ENCODE results near the gene CLDN19. TPM values are rescaled to one million over a fixed set of nuclear protein-coding genes. Genes with fewer than 3 reads are reported as not detected.
"Not testable (repeated sequence)": the region's sequence is repeated elsewhere in the genome, so short reads cannot be mapped to it uniquely, and the experiment has no call there.

CLDN19 gene
- total RNA-seq, 1 donor from 2014 or later, result not detected

DNA sequence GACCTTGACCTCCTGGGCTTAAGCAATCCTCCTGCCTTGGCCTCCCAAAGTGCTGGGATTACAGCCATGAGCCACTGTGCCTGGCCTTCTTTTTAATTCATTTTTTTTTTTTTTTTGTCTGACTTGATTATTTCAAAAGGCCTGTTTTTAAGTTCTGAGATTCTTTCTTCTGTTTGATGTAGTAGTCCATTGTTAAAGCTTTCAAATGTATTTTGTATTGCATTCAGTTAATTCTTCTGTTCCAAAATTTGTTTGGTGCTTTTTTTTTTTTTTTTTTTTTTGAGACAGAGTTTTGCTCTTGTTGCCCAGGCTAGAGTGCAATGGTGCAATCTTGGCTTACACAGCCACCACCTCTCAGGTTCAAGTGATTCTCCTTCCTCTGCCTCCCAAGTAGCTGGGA is 25.6 kb downstream of the CLDN19 start:
- not testable (repeated sequence) for DNase-seq (ENCODE audit: extremely low read depth, low read depth, low spot score)

DNA sequence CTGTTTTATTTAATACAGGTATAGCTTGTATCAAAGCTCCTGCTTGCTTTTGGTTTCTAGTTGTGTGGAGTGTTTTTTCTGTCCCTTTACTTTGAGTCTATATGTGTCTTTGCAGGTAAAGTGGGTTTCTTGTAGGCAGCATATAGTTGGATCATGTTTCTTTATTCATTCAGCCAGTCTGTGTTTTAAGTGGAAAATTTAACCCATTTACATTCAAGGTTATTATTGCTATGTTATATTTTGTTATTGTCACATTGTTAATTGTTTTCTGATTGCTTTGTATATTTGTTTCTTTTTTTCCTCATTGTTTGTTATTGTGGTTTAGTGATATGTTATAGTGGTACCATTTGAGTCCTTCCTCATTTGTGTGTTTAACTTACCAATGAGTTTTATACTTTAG is 26.7 kb downstream of the CLDN19 start:
- DNase-seq (ENCODE audit: extremely low read depth, low read depth, low spot score), result no peak

DNA sequence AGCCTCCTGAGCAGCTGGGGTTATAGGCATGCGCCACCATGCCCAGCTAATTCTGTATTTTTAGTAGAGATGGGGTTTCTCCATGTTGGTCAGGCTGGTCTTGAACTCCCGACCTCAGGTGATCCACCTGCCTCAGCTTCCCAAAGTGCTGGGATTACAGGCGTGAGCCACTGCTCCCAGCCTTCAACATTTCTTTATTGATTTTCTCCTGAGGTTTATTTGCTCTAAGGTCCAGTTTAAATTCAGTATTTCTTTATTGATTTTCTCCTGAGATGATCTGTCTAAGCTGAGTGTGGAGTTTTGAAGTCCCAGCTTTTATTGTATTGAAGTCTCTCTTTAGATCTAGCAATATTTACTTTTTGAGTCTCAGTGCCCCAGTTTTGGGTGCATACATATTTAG is 27.2 kb downstream of the CLDN19 start:
- DNase-seq (ENCODE audit: extremely low read depth, low read depth, low spot score), result not testable (repeated sequence)

DNA sequence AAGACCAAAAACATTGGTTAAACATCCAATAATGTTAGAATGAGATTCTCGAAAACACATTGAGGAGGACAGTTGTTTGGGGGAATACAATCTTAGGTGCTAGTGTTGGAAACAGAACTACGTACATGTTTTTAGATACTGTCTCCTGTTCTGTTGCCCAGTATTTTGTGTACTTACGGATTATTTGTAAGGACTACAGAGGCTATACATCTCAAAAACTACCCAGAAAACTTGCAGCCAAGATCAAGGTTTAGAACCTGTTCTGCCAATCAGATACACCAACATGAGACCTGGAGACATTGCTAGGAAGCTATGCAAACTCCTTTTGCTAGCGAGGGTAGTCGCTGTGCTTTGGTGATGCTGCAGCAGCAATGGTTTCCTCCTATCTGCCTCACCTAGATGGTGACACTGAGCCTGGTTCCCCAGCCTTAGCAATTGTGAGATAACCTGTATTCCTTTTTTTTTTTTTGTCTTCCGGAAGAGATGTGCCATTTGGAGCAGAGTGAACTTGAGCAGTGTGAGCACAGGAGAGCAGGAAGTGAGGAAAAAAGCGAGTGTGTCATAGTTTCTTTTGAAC is 36.1 kb downstream of the CLDN19 start:
- no peak for DNase-seq (ENCODE audit: extremely low read depth, low read depth, low spot score)

DNA sequence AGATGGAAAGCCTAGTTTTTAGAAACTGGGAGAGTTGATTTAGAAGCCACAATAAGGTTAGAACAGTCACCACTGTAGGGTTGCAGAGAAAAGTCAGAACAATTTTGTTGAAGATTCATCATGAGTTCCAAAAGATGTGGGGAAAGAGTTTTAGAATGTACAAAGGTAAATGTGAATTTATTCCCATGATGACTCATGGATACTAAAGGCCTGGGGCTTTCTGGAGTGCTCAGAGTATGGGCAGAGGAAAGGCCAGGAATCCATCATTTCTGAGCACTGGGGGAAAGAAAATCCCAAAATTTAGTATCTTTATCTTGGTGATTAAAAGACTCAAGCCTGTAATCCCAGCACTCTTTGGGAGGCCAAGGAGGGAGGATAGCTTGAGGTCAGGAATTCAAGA is 40.0 kb downstream of the CLDN19 start:
- DNase-seq (ENCODE audit: extremely low read depth, low read depth, low spot score), result no peak

DNA sequence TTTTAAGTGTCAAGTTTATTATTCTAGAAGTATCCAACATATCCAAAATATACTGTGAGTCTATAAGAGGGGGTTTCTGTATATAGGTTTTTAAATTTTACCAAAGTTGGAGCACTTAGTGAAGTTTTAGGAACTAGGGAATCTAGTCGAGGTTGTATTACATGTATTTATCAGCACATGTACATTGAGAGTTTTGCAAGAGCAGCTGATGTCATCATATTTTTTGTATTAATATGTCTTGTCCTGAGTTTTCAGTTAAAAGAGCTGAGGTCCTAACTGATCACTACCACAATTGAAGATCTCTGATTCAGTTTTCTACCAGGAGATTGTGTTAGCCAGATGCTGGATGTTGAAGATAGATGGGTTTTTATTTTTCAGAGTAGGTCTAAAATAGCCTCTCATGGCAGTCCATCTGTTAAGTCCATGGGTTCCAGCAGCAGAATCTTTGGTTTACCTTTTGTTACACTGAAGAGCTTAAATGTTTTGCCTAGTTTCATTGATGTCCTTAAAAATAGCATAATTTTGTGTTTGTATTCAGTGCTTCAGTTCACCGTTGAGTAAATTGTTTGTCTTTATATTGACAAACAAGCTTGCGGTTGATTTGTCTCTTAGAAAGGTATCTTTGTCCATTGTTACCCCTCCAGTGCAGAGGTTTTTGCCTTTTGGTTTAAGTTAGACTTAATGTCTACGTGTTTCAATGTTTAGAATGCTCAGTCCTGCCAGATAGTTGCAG is 41.8 kb downstream of the CLDN19 start:
- DNase-seq (ENCODE audit: extremely low read depth, low read depth, low spot score), result no peak

DNA sequence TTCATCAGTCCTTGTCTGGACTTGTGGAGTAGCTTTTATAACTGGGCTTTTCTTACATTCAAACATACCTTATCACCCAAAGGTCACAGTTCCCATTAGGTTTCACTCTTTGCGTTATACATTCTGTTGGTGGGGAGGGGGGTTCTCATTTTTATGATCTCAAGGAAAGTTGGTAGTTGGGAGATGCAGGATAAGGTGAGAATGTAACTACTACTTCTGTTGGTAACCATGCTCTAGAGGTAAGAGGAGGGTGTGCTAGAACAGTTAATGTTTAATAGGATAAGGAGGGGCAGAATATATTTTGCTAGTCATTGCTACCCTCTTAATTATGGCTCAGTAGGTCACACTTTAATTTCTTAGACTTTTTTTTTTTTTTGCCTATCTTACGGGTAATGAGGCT is 47.1 kb downstream of the CLDN19 start:
- no peak for DNase-seq (ENCODE audit: extremely low read depth, low read depth, low spot score)

DNA sequence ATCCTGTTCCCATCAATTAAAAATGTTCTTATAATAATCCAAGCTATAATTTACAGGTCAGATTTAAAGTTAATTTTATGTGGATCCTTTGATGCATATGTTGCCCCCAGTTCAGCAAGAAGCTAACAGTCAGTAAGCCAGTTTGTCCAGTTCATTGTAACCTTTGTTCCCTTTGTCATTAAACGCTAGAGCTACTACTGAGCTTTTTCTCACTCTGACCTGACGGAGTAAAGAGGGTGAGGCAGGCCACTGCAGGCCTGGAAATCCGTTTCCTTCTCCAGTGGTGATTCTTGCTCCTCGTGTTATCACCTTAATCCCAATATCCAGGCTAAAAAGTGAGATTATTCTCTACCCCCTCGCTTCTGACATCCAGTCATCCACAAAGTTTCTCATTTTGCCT is 47.6 kb downstream of the CLDN19 start:
- DNase-seq (ENCODE audit: extremely low read depth, low read depth, low spot score), result no peak

DNA sequence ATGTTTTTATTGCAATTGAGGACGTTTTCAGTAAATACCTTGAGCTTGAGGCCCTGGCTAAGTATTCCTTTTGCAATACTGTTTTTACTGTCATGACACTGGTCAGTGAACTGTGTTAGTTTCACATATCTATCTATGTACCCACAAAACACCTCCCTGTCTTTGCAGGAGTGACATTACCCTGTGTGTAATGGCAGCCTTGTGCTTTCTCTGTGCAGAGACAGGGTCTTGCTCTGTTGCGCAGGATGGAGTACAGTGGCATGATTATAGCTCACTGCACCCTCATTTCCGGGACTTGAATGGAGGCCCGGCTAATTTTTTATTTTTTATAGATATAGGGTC is 48.9 kb downstream of the CLDN19 start:
- no peak for DNase-seq (ENCODE audit: extremely low read depth, low read depth, low spot score)

DNA sequence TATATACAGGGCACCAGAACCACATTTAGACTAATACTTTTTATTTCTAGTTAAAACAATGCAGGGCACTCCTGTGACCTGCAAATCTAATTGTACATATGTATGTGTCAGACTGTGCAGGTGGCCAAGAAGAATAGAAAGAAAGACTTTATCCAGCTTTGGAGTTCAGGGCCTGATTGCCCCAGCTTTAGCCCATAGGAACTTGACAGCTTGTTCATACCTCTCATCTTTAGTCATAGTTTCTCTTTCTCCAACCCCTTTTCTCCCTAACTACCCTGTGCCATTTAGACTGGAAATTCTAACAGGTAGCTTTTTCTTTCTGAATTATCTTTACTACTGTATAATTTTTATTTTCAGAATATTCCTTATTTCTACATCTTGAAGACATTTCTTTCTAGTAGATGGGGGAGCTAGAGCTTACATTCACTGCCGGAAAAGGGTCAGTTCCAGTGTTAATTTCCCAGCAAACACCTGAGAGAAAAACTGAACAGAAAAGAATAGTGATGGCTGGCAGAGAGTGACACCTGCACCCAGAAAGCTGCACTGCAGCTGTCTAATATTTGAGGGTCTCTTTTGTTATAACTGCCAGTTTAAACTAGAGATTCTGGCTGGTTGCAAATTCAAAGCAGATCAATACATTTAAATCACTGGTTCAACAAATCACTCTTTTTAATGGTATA is 49.4 kb downstream of the CLDN19 start:
- no peak for DNase-seq (ENCODE audit: extremely low read depth, low read depth, low spot score)

DNA sequence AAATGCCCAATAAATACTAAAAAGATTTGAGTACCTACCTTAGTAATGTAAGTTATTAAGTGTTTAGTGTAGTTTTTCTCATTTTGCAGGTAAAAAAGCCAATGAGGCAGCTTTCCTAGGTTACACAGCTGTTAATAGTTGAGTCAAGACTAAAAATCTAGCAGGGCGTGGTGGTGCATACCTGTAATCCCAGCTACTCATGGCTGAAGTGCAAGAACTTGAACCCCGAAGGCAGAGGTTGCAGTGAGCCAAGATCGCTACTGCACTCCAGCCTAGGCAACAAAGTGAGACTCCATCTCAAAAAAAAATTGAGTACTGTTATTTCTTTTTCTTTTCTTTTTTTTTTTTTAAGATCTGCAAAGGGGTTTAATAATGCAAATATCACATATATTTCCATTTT is 50.1 kb downstream of the CLDN19 start:
- no peak for DNase-seq (ENCODE audit: extremely low read depth, low read depth, low spot score)

DNA sequence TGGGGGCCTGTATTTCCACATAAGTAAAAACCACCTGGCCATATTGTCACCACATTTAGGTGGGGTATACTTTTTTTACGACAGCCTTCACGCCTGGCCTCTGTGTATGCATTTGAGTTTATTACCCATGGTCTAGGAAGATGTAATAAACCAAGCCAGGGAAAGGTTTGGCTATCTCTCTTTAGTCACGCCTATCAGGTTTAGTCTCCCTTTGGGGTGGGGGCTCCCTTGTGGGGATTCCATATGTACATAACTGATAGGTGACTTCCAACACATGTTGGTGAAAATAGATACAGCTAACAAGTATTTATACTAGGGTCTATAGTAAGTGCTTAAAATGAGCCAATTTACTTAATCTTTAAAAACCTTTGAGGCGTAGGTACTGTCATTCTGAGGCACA is 53.6 kb downstream of the CLDN19 start:
- no peak for DNase-seq (ENCODE audit: extremely low read depth, low read depth, low spot score)

DNA sequence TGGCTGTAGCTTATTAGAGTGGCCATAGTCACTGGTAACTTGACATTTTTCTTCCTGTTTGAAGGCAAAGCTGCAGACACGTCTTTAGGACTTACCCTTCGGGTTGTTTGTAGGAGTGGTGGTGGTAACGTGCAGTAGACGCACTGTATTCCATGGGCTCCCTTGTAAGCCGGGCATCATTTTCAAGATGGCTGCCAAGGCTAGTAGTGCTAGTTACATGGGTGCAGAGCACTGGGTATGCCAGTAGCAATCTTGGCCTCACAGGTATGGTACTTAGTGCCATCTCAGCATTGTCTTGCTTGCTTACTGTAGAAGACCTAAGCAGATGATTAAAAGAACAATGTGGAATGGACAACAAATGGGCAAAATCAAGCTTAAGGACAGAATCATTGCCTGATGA is 55.9 kb downstream of the CLDN19 start:
- no peak for DNase-seq (ENCODE audit: extremely low read depth, low read depth, low spot score)

Other genes starting within 250 kb of the CLDN19 start
- gene PPIH, start 81.8 kb downstream of the CLDN19 start, total RNA-seq, result 21.5 and 40.6 TPM in 2 replicates
- 620 TPM in 2 replicates for gene YBX1, start 57.8 kb downstream of the CLDN19 start, total RNA-seq
- gene P3H1, start 26.8 kb upstream of the CLDN19 start, total RNA-seq, result 120 and 202 TPM in 2 replicates
- gene C1orf50, start 27.0 kb upstream of the CLDN19 start, total RNA-seq, result 5.3 and 11.6 TPM in 2 replicates
- not detected in 2 replicates for gene TMEM269, start 44.8 kb upstream of the CLDN19 start, total RNA-seq
- 5.1 and 9.2 TPM in 2 replicates for gene ERMAP, start 76.9 kb upstream of the CLDN19 start, total RNA-seq
- 15.5 and 22.4 TPM in 2 replicates for gene SVBP, start 77.2 kb upstream of the CLDN19 start, total RNA-seq
- 8.5 and 9.0 TPM in 2 replicates for gene ZNF691, start 106.4 kb upstream of the CLDN19 start, total RNA-seq
- 126 and 197 TPM in 2 replicates for gene SLC2A1, start 218.6 kb upstream of the CLDN19 start, total RNA-seq